K562 (cell line): ENCODE results near the gene TENT4B. TPM values are rescaled to one million over a fixed set of nuclear protein-coding genes. Genes with fewer than 3 reads are reported as not detected.

ENCODE experiments used
- ATAC-seq: fragments of 200-7000 bp; cut with Tn5 transposase; 3 replicates; pipeline ENCODE4 v1.9.1; 2020; ENCODE audit warnings: moderate library complexity
- BruUV-seq: library from RNA; stranded (reverse); fragments of 400-500 nt; replicated peaks from 2 replicates; lab custom pipeline; 2021; lab: Mats Ljungman, UMichigan
- CTCF ChIA-PET: fragments of 300-600 bp; formaldehyde crosslinking; extraction: SDS; loops from one replicate; lab custom pipeline; 2021; ENCODE audit warnings: low intra/inter-chr PET ratio; lab: Yijun Ruan, JAX
- POLR2A ChIA-PET: fragments of 300-600, 350-650 bp; sonication (Branson Sonifier 250); formaldehyde crosslinking; extraction: SDS; loops from one replicate; lab custom pipeline; 2021; ENCODE audit warnings: antibody characterized with exemption, inconsistent platforms; lab: Yijun Ruan, JAX
- DNase-seq, 4 experiments: peaks; one replicate each; pipeline versions ENCODE4 v3.0.0 to v3.0.0-alpha.2; 2011 to 2018; ENCODE audit warnings: low spot score in 3 of 4, mixed read lengths in 3 of 4; ENCODE audit errors: extremely low read depth in 1 of 4
- FAIRE-seq: peaks from 2 replicates; lab custom pipeline; 2011; peaks lifted over from hg19 to GRCh38; lab: Jason Lieb, UNC
- H2AFZ ChIP-seq: 2 replicates; pipeline ENCODE4 v1.6.0; 2011; ENCODE audit warnings: low read depth, low read length, control low read depth, inconsistent platforms
- H3K27ac ChIP-seq: fragments of 200-600 bp; 3 replicates; pipeline ENCODE4 v1.8.0; 2011; ENCODE audit warnings: low read depth, mild to moderate bottlenecking, control low read depth, inconsistent platforms, low read length, moderate library complexity, mixed read lengths; ENCODE audit errors: extremely low read depth
- H3K27me3 ChIP-seq, 2 experiments: fragments of 300-600 bp in 1 of 2; 2 replicates in 1 of 2; 3 replicates in 1 of 2; pipeline versions ENCODE4 v1.6.0 to v1.8.0; 2011; ENCODE audit warnings: inconsistent platforms in 2 of 2, low read length in 2 of 2, mild to moderate bottlenecking in 1 of 2, mixed read lengths in 1 of 2, moderate library complexity in 1 of 2; ENCODE audit not compliant: control insufficient read depth in 2 of 2, insufficient read depth in 2 of 2
- H3K36me3 ChIP-seq: fragments of 300-600 bp; 3 replicates; pipeline ENCODE4 v1.8.0; 2011; ENCODE audit warnings: mild to moderate bottlenecking, low read length, inconsistent platforms; ENCODE audit not compliant: control insufficient read depth, insufficient read depth
- H3K4me1 ChIP-seq, 2 experiments: fragments of 200-600 bp in 1 of 2; replicated peaks in 1 of 2; 2 replicates in 1 of 2; 3 replicates in 1 of 2; pipeline versions ENCODE4 v1.5.1 to v1.8.0; 2011; ENCODE audit warnings: inconsistent platforms in 2 of 2, low read length in 2 of 2, mild to moderate bottlenecking in 1 of 2, mixed read lengths in 1 of 2, moderate library complexity in 1 of 2; ENCODE audit not compliant: control insufficient read depth in 2 of 2, insufficient read depth in 2 of 2
- H3K4me2 ChIP-seq: 2 replicates; pipeline ENCODE4 v1.6.1; 2011; ENCODE audit warnings: low read length, control low read depth, inconsistent platforms, mixed read lengths; ENCODE audit not compliant: insufficient read depth
- H3K4me3 ChIP-seq: fragments of 200-600 bp; sonication (generic), shearing (Covaris generic); 2 replicates; pipeline ENCODE4 v1.5.1; 2016; ENCODE audit warnings: control low read depth, inconsistent platforms
- H3K79me2 ChIP-seq: fragments of 200-600 bp; 3 replicates; pipeline ENCODE4 v1.8.0; 2011; ENCODE audit warnings: low read length, inconsistent platforms; ENCODE audit not compliant: control insufficient read depth, insufficient read depth
- H3K9ac ChIP-seq, 2 experiments: 2 replicates each; pipeline versions ENCODE4 v1.6.0 to v1.6.1; 2011; ENCODE audit warnings: low read depth in 2 of 2, low read length in 2 of 2, control low read depth in 1 of 2, inconsistent platforms in 1 of 2, mild to moderate bottlenecking in 1 of 2, mixed read lengths in 1 of 2; ENCODE audit not compliant: insufficient read depth in 1 of 2
- H3K9me1 ChIP-seq: one replicate; pipeline ENCODE4 v1.6.0; 2011; ENCODE audit warnings: inconsistent platforms, mild to moderate bottlenecking, low read length, moderate library complexity; ENCODE audit not compliant: control insufficient read depth, insufficient read depth
- H3K9me3 ChIP-seq: replicated peaks from 2 replicates; pipeline ENCODE4 v1.5.1; 2011; ENCODE audit warnings: low read depth, low read length, inconsistent platforms; ENCODE audit not compliant: control insufficient read depth, insufficient read depth
- H4K20me1 ChIP-seq: replicated peaks from 2 replicates; pipeline ENCODE4 v1.6.1; 2011; ENCODE audit warnings: low read length, inconsistent platforms, mixed read lengths; ENCODE audit not compliant: control insufficient read depth, insufficient read depth
- C11orf30 ChIP-seq: fragments of 450-650 bp; IDR thresholded peaks from 2 replicates; pipeline ENCODE4 v1.6.1; 2016; ENCODE audit warnings: low read depth, mild to moderate bottlenecking
- HINFP ChIP-seq: fragments of 450-650 bp; conservative IDR thresholded peaks from 2 replicates; pipeline ENCODE4 v1.6.1; 2016; ENCODE audit warnings: missing genetic modification characterization, low read depth, mild to moderate bottlenecking, control low read depth, missing compliant biosample characterization
- MAFG ChIP-seq: fragments of 450-650 bp; conservative IDR thresholded peaks from 2 replicates; pipeline ENCODE4 v1.6.1; 2016; ENCODE audit warnings: missing genetic modification characterization, missing compliant biosample characterization
- NFE2 ChIP-seq: IDR thresholded peaks from 2 replicates; pipeline ENCODE4 v1.6.1; 2014; ENCODE audit warnings: antibody characterized with exemption, low read depth
- NR2C2 ChIP-seq, 2 experiments: fragments of 200-800 bp in 1 of 2; sonication (Bioruptor generic) in 1 of 2; sonication (generic) in 1 of 2; formaldehyde crosslinking in 1 of 2; IDR thresholded peaks; 2 replicates each; pipeline versions ENCODE4 v1.6.1 to v1.8.0; 2016 to 2022; ENCODE audit warnings: mild to moderate bottlenecking in 1 of 2, missing compliant biosample characterization in 1 of 2, missing genetic modification characterization in 1 of 2, missing genetic modification reagents in 1 of 2
- POLR2A ChIP-seq: fragments of 450-650 bp; conservative IDR thresholded peaks from 2 replicates; pipeline ENCODE4 v1.6.1; 2016
- TFAP4 ChIP-seq: sonication (generic); formaldehyde crosslinking; IDR thresholded peaks from 2 replicates; pipeline ENCODE4 v1.8.0; 2022; ENCODE audit warnings: missing genetic modification reagents, mild to moderate bottlenecking, moderate library complexity, borderline replicate concordance
- YBX1 ChIP-seq: fragments of 450-650 bp; IDR thresholded peaks from 2 replicates; pipeline ENCODE4 v1.7.1; 2016; ENCODE audit warnings: mild to moderate bottlenecking
- ZBTB40 ChIP-seq, 2 experiments: fragments of 450-650 bp in 1 of 2; sonication (generic) in 1 of 2; formaldehyde crosslinking in 1 of 2; IDR thresholded peaks; 2 replicates each; pipeline versions ENCODE4 v1.7.1 to v1.9.0; 2016 to 2022; ENCODE audit warnings: inconsistent platforms in 1 of 2, mild to moderate bottlenecking in 1 of 2, missing genetic modification reagents in 1 of 2
- ZSCAN29 ChIP-seq: fragments of 450-650 bp; IDR thresholded peaks from 2 replicates; pipeline ENCODE4 v1.6.1; 2017
- WGBS: fragments of 100-300 bp; shearing (Covaris generic); methylation state at CpG from one replicate; pipeline ENCODE4 v1.1.6; 2016; ENCODE audit warnings: low coverage, mixed read lengths; ENCODE audit not compliant: insufficient coverage; ENCODE audit errors: missing lambda C conversion rate; 5-methylcytosine and 5-hydroxymethylcytosine counted together
- in situ Hi-C: fragments of 300-500 bp; cut with MboI; formaldehyde crosslinking; loops from 4 replicates; pipeline ENCODE4 v1.15.0; 2018; ENCODE audit warnings: inconsistent platforms, mixed read lengths
- intact Hi-C: fragments of 100-400 bp; cut with micrococcal nuclease; formaldehyde crosslinking; loops from 2 replicates; pipeline ENCODE4 v1.14.2; 2022
- polyA plus RNA-seq, 8 experiments: library from polyadenylated mRNA; depleted of rRNA in 4 of 8; stranded (reverse) in 5 of 8; unstranded in 3 of 8; fragments of >200 nt; fragmentation: Nextera tagmentation in 2 of 8; fragmentation: Illumina TruSeq in 1 of 8; extraction: Ambion mirVana in 2 of 8; extraction: Trizol in 1 of 8; gene quantifications; 2 replicates each; pipeline versions ENCODE4 v1.2.1 to v1.2.3, GENCODE V29; 2011 to 2014; ENCODE audit warnings: inconsistent platforms in 1 of 8, missing spikeins in 1 of 8
- total RNA-seq, 7 experiments: library from RNA; depleted of rRNA in 6 of 7; stranded (reverse); fragments of >200 nt in 6 of 7; fragmentation: Illumina TruSeq in 2 of 7; extraction: Trizol in 2 of 7; gene quantifications; 2 replicates each; pipeline versions ENCODE4 v1.2.1 to v1.2.3, GENCODE V29; 2011 to 2021; ENCODE audit warnings: low replicate concordance in 1 of 7

TENT4B gene
- total and polyA plus RNA-seq, 9 of the 15 experiments (the other 6 are each of a cell fraction or from before 2014, with no cell fraction given) = 5.2 to 8.4 (median 7.0) TPM

GRCh38 chr16:50195756-50196155 is 42.6 kb downstream of the TENT4B start:
- Histone ChIP-seq H3K27me3 (no peaks in the 10 kb centered on the region), H4K20me1 (0 out of 2 replicates have a peak, but pooled peaks cover 3% of the 10 kb centered on the region), H3K9me3 (no peaks in the 10 kb centered on the region), H3K9me1 (no peaks in the 10 kb centered on the region), H3K27ac (no peak overlapping the region), H3K9ac (no peak overlapping the region), H3K79me2 (peaks cover 20% of the 10 kb centered on the region), H2AFZ (no peak overlapping the region), H3K36me3 (no peaks in the 10 kb centered on the region), H3K4me3 (no peak overlapping the region), H3K4me2 (no peak overlapping the region), H3K4me1 (peaks cover 0 to 3% of the 10 kb centered on the region in 2 experiments; a peak in 3 of 5 replicates)
- ChIA-PET POLR2A (no interaction called here), CTCF (no interaction called here)
- FAIRE-seq = no peak
- in situ Hi-C loops (no loop called here), intact Hi-C loops (no loop called here)
- ATAC-seq = no peak
- DNase-seq = no peak
- no TSS peak for BruUV-seq
- WGBS = 58% methylated on average over 1 of the region's 1 CpG
- TF ChIP-seq ZBTB40 (IDR thresholded peaks at IDR 0.05) = peak; percentile 74
- no peak for TF ChIP-seq ZBTB40 (CRISPR knock-in tag; IDR thresholded peaks at IDR 0.05)
- TF ChIP-seq HINFP (tag) = no peak
- TF ChIP-seq YBX1 = no peak
- TF ChIP-seq POLR2A = no peak
- peak; percentile 49 for TF ChIP-seq NFE2
- no peak for TF ChIP-seq NR2C2 (CRISPR knock-in tag; IDR thresholded peaks at IDR 0.05)
- TF ChIP-seq NR2C2 (tag; IDR thresholded peaks at IDR 0.05) = no peak
- TF ChIP-seq C11orf30 = peak; percentile 49
- TF ChIP-seq TFAP4 (CRISPR knock-in tag) = no peak
- no peak for TF ChIP-seq ZSCAN29
- peak; percentile 43; the same call in 1 of the 2 replicates for TF ChIP-seq MAFG (tag)
